OCI-LY7 (cell line): ENCODE measurements around the gene TEPSIN. TPM values are rescaled to one million over a fixed set of nuclear protein-coding genes. Genes with fewer than 3 reads are reported as not detected.
A peak's percentile ranks its signal among the peaks of the same experiment; 100 is the strongest.
"Not testable (repeated sequence)": the region's sequence is repeated elsewhere in the genome, so short reads cannot be mapped to it uniquely, and the experiment has no call there.

Experiments used
- BruUV-seq: library from RNA; stranded (reverse); fragments of 400-500 nt; replicated peaks from 2 replicates; lab custom pipeline; 2021; lab: Mats Ljungman, UMichigan
- CTCF ChIA-PET: fragments of 300-600 bp; sonication (Branson Sonifier 250); formaldehyde crosslinking; loops from one replicate; lab custom pipeline; 2022; ENCODE audit warnings: antibody characterized with exemption; ENCODE audit not compliant: unreplicated experiment; lab: Charles Lee
- POLR2A ChIA-PET: fragments of 300-600 bp; sonication (Branson Sonifier 250); formaldehyde crosslinking; loops from one replicate; lab custom pipeline; 2022; ENCODE audit warnings: antibody characterized with exemption; lab: Charles Lee
- DNase-seq: peaks from one replicate; pipeline ENCODE4 v3.0.0-alpha.2; 2015; ENCODE audit warnings: low spot score
- H2AFZ ChIP-seq: fragments of 200-600 bp; sonication (generic), shearing (Covaris generic); 2 replicates; pipeline ENCODE4 v1.6.1; 2014; ENCODE audit warnings: mild to moderate bottlenecking, antibody characterized with exemption, low read length, moderate library complexity
- H3K27ac ChIP-seq: fragments of 200-600 bp; sonication (generic); 2 replicates; pipeline ENCODE4 v1.5.1; 2014; ENCODE audit warnings: mixed run types, low read depth, mild to moderate bottlenecking, moderate library complexity, low read length, inconsistent platforms; ENCODE audit not compliant: poor library complexity, severe bottlenecking
- H3K36me3 ChIP-seq: fragments of 200-600 bp; sonication (generic); 2 replicates; pipeline ENCODE4 v1.6.1; 2014; ENCODE audit warnings: mild to moderate bottlenecking, antibody characterized with exemption, low read length, moderate library complexity, mixed read lengths; ENCODE audit not compliant: insufficient read depth
- H3K4me1 ChIP-seq: fragments of 200-600 bp; sonication (generic); 2 replicates; pipeline ENCODE4 v1.5.1; 2014; ENCODE audit warnings: mild to moderate bottlenecking, low read length; ENCODE audit not compliant: insufficient read depth, poor library complexity, severe bottlenecking
- H3K4me2 ChIP-seq: fragments of 200-600 bp; sonication (generic); 2 replicates; pipeline ENCODE4 v1.6.1; 2014; ENCODE audit warnings: mild to moderate bottlenecking, low read length
- H3K4me3 ChIP-seq: fragments of 200-600 bp; sonication (generic); 2 replicates; pipeline ENCODE4 v1.5.1; 2014; ENCODE audit warnings: mild to moderate bottlenecking, low read depth, low read length; ENCODE audit not compliant: poor library complexity, severe bottlenecking
- H3K79me2 ChIP-seq: fragments of 200-600 bp; sonication (generic); 2 replicates; pipeline ENCODE4 v1.6.1; 2016; ENCODE audit warnings: low read depth, mild to moderate bottlenecking, low read length, moderate library complexity, mixed read lengths; ENCODE audit not compliant: insufficient read depth
- H3K9me2 ChIP-seq: fragments of 200-600 bp; sonication (generic); 2 replicates; pipeline ENCODE4 v1.6.1; 2016; ENCODE audit warnings: mild to moderate bottlenecking, low read length, mixed read lengths; ENCODE audit not compliant: insufficient read depth
- H3K9me3 ChIP-seq: fragments of 200-600 bp; sonication (generic); 2 replicates; pipeline ENCODE4 v1.6.1; 2014; ENCODE audit warnings: mild to moderate bottlenecking, mixed run types, low read length, mixed read lengths
- H4K20me1 ChIP-seq: fragments of 200-600 bp; sonication (generic); 2 replicates; pipeline ENCODE4 v1.6.1; 2014; ENCODE audit warnings: mild to moderate bottlenecking, antibody characterized with exemption, low read length, moderate library complexity, mixed read lengths; ENCODE audit not compliant: insufficient read depth
- EZH2phosphoT487 ChIP-seq: fragments of 200-600 bp; sonication (generic); IDR thresholded peaks from 2 replicates; pipeline ENCODE4 v1.6.1; 2018; ENCODE audit warnings: low read depth, borderline replicate concordance, mild to moderate bottlenecking, mixed run types, antibody characterized with exemption, low read length, moderate library complexity, mixed read lengths
- intact Hi-C: fragments of 100-400 bp; cut with micrococcal nuclease; formaldehyde crosslinking; loops from one replicate; pipeline ENCODE4 v1.10.0; 2022; ENCODE audit not compliant: unreplicated experiment
- total RNA-seq, 2 experiments: library from RNA; depleted of rRNA in 1 of 2; stranded (reverse); fragments of >200 nt in 1 of 2; shearing (Covaris generic) in 1 of 2; gene quantifications; 2 replicates each; pipeline ENCODE4 v1.2.3, GENCODE V29; 2014 to 2022
- TF ChIP-seq, protein P1 (sequence below): fragments of 200-600 bp; sonication (generic); conservative IDR thresholded peaks from 2 replicates; pipeline ENCODE4 v1.5.1; 2014; ENCODE audit warnings: mild to moderate bottlenecking, antibody characterized with exemption, low read length, moderate library complexity, mixed read lengths

The TEPSIN gene
- total RNA-seq, 2 experiments from 2014 or later: 46.4 to 75.3 TPM

DNA sequence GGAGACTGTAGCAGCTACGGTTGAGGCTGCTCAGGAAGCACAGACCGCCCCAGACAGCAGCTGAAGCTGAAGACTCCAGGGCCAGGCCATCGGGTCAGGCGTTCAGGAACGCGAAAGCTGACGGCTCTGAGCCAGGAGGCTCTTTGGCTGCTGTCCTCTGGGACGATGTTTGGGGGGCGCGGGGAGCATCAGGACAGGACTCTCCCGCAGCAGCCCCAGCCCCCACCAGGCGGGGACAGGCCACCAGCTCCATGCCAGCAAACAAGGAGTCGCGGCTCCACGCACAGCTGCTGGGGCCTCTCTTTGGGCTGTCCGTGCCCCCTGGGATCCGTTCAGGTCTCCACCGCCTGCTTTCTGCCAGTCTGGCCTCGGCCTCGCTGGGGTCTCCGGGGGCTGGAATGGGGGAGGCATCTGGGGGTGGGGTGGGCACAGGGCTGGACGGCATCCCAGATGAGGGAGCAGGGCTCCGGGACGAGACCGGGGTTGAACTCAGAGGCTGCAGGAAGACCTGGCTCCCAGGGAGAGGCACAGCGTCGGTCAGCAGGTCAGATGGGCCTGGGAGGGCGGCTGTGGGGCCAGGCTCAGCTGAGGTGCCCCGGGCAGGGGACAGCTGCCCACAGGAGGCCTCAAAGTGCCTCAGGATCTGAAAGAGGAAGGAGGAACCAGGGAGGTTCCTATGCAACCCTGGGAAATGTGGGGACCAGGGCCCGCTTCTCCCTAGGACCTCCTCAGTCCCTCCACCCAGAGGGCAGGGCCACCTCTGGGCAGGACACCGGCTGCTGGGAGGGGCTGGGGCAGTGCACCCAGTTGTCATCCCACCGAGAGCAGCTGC lies 9.8 kb downstream of the TEPSIN start:
- Histone ChIP-seq H3K4me1 (peaks cover 17% of the 10 kb centered on the region), H3K36me3 (peaks cover 23% of the 10 kb centered on the region), H3K79me2 (no peaks in the 10 kb centered on the region), H3K4me3 (no peak overlapping the region), H2AFZ (peak overlapping the region; percentile 20; the same call in 1 of the 2 replicates), H3K9me3 (no peaks in the 10 kb centered on the region), H3K4me2 (0 out of 2 replicates have a peak overlapping the region, but pooled peaks have one; percentile 18), H3K9me2 (no peaks in the 10 kb centered on the region), H4K20me1 (no peaks in the 10 kb centered on the region), H3K27ac (peak overlapping the region; percentile 39)
- no peak for TF ChIP-seq EZH2phosphoT487
- TF ChIP-seq, protein P1, sequence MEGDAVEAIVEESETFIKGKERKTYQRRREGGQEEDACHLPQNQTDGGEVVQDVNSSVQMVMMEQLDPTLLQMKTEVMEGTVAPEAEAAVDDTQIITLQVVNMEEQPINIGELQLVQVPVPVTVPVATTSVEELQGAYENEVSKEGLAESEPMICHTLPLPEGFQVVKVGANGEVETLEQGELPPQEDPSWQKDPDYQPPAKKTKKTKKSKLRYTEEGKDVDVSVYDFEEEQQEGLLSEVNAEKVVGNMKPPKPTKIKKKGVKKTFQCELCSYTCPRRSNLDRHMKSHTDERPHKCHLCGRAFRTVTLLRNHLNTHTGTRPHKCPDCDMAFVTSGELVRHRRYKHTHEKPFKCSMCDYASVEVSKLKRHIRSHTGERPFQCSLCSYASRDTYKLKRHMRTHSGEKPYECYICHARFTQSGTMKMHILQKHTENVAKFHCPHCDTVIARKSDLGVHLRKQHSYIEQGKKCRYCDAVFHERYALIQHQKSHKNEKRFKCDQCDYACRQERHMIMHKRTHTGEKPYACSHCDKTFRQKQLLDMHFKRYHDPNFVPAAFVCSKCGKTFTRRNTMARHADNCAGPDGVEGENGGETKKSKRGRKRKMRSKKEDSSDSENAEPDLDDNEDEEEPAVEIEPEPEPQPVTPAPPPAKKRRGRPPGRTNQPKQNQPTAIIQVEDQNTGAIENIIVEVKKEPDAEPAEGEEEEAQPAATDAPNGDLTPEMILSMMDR: no peak
- no TSS peak for BruUV-seq
- intact Hi-C loops: no loop called here
- ChIA-PET POLR2A (interaction anchor here (1.3 kb wide), 1 partner anchor 10 kb away, joined by 3 read pairs; the partner anchor contains the start of genes NDUFAF8 and TEPSIN), CTCF (no interaction called here)
- no peak for DNase-seq

DNA sequence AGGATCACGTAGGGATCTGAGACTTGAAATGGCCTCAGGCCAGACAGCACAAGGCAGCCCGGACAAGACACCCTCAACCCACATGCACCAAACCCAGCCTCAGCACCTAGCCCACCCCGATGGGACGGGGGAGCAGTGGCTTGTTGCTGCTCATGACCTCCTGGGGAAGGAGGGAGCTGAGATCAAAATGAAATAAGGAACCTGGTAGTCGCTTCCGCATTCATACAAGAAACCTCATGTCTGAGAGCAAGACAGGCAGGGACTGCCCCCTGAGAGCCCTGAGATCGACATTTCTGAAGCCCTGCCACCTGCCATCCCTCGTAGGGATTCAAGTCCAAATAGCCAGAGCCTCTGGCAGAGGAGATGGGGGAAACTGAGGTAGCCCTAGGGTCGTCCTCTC lies 10.4 kb downstream of the TEPSIN start:
- BruUV-seq: TSS peak; percentile 80

DNA sequence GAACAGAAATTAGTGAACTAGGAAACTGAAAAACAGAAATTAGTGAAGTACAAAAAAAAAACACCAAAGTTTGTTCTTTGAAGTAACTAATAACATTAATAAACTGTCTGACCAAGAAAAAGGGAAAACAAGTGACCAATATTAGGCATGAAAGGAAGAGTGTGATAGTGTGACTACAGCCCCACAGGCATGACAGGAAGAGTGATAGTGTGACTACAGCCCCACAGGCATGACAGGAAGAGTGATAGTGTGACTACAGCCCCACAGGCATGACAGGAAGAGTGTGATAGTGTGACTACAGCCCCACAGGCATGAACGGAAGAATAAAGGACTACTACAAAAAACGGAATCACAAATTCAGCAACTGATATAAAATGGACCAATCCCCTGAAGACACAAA lies 11.2 kb downstream of the TEPSIN start:
- H3K27ac ChIP-seq, H3K9me3 ChIP-seq, DNase-seq, H4K20me1 ChIP-seq, CTCF ChIA-PET, H3K4me3 ChIP-seq, H3K79me2 ChIP-seq, BruUV-seq, POLR2A ChIA-PET, H3K4me2 ChIP-seq, intact Hi-C loops, H3K9me2 ChIP-seq: not testable (repeated sequence)
- peaks cover 26% of the 10 kb centered on the region for H3K4me1 ChIP-seq
- peaks cover 23% of the 10 kb centered on the region for H3K36me3 ChIP-seq
- peak overlapping the region; percentile 20; the same call in 1 of the 2 replicates for H2AFZ ChIP-seq

More for the DNA sequence above, 10.4 kb downstream of the TEPSIN start:
- peaks cover 24% of the 10 kb centered on the region for H3K4me1 ChIP-seq
- H3K9me3 ChIP-seq: no peaks in the 10 kb centered on the region
- peaks cover 23% of the 10 kb centered on the region for H3K36me3 ChIP-seq
- ChIA-PET CTCF (no interaction called here), POLR2A (interaction anchor here (1.3 kb wide), 1 partner anchor 10 kb away, joined by 3 read pairs; the partner anchor contains the start of genes NDUFAF8 and TEPSIN)
- peak overlapping the region; percentile 20; the same call in 1 of the 2 replicates for H2AFZ ChIP-seq
- intact Hi-C loops: no loop called here
- no peaks in the 10 kb centered on the region for H4K20me1 ChIP-seq
- DNase-seq: peak; percentile 60
- peak overlapping the region; percentile 18; the same call in 1 of the 2 replicates for H3K4me2 ChIP-seq
- peak overlapping the region; percentile 39 for H3K27ac ChIP-seq
- no peak overlapping the region for H3K4me3 ChIP-seq
- no peaks in the 10 kb centered on the region for H3K9me2 ChIP-seq
- no peaks in the 10 kb centered on the region for H3K79me2 ChIP-seq
- no peak for TF ChIP-seq EZH2phosphoT487
- TF ChIP-seq, protein P1: no peak
